SU-DHL-6 (cell line): Measurements from ENCODE around the gene PRR35.

Experiments used
- H2AFZ ChIP-seq: fragments of 200-600 bp; sonication (generic); 2 replicates; pipeline ENCODE4 v1.6.1; 2014; ENCODE audit warnings: low read depth, mild to moderate bottlenecking, moderate library complexity, mixed read lengths, antibody characterized with exemption, low read length; ENCODE audit not compliant: severe bottlenecking
- H3F3A ChIP-seq: fragments of 200-600 bp; shearing (Covaris generic); 2 replicates; pipeline ENCODE4 v1.6.0; 2016; ENCODE audit warnings: antibody characterized with exemption, mild to moderate bottlenecking; ENCODE audit not compliant: insufficient read depth
- H3K27ac ChIP-seq: fragments of 200-600 bp; sonication (generic); 2 replicates; pipeline ENCODE4 v1.5.1; 2016; ENCODE audit warnings: low read depth, mild to moderate bottlenecking, low read length, moderate library complexity, mixed read lengths
- H3K27me3 ChIP-seq: fragments of 200-600 bp; sonication (generic), shearing (Covaris generic); 2 replicates; pipeline ENCODE4 v1.6.0; 2014; ENCODE audit warnings: mild to moderate bottlenecking, low read length
- H3K36me3 ChIP-seq: fragments of 200-600 bp; sonication (generic); 2 replicates; pipeline ENCODE4 v1.6.1; 2014; ENCODE audit warnings: mild to moderate bottlenecking, low read length, mixed read lengths
- H3K4me2 ChIP-seq: fragments of 300-600, 200-600 bp; shearing (Covaris generic), sonication (generic); 2 replicates; pipeline ENCODE4 v1.6.0; 2014; ENCODE audit warnings: low read length, low read depth, mild to moderate bottlenecking; ENCODE audit not compliant: poor library complexity, severe bottlenecking
- H3K4me3 ChIP-seq: fragments of 200-600 bp; sonication (generic); 2 replicates; pipeline ENCODE4 v1.5.1; 2014; ENCODE audit warnings: antibody characterized with exemption, low read length, mild to moderate bottlenecking, mixed read lengths; ENCODE audit not compliant: insufficient read depth, poor library complexity, severe bottlenecking
- H3K79me2 ChIP-seq: fragments of 200-600 bp; sonication (generic); 2 replicates; pipeline ENCODE4 v1.6.1; 2014; ENCODE audit warnings: mild to moderate bottlenecking, low read length, moderate library complexity; ENCODE audit not compliant: insufficient read depth
- H3K9ac ChIP-seq: fragments of 200-600 bp; sonication (generic); 2 replicates; pipeline ENCODE4 v1.7.0; 2014; ENCODE audit warnings: mild to moderate bottlenecking, low read length
- H3K9me2 ChIP-seq: fragments of 200-600 bp; sonication (generic); replicated peaks from 2 replicates; pipeline ENCODE4 v1.6.1; 2014; ENCODE audit warnings: low read length; ENCODE audit not compliant: insufficient read depth
- H3K9me3 ChIP-seq: fragments of 200-600 bp; sonication (generic); 2 replicates; pipeline ENCODE4 v1.6.1; 2014; ENCODE audit warnings: low read length, mixed read lengths; ENCODE audit not compliant: insufficient read depth
- H4K20me1 ChIP-seq: fragments of 200-600 bp; sonication (generic); 2 replicates; pipeline ENCODE4 v1.6.1; 2014; ENCODE audit warnings: low read depth, mild to moderate bottlenecking, antibody characterized with exemption, low read length, moderate library complexity, mixed read lengths
- EZH2phosphoT487 ChIP-seq: fragments of 200-600 bp; sonication (generic), shearing (Covaris generic); conservative IDR thresholded peaks from 2 replicates; pipeline ENCODE4 v1.6.1; 2018; ENCODE audit warnings: mild to moderate bottlenecking, antibody characterized with exemption, low read length, moderate library complexity, mixed read lengths
- TF ChIP-seq, protein P1 (sequence below): fragments of 200-600 bp; sonication (generic); IDR thresholded peaks from one replicate; pipeline ENCODE4 v1.5.1; 2017; ENCODE audit warnings: antibody characterized with exemption, mild to moderate bottlenecking, low read length, moderate library complexity; ENCODE audit not compliant: insufficient read depth, poor library complexity, severe bottlenecking

PRR35 gene

DNA sequence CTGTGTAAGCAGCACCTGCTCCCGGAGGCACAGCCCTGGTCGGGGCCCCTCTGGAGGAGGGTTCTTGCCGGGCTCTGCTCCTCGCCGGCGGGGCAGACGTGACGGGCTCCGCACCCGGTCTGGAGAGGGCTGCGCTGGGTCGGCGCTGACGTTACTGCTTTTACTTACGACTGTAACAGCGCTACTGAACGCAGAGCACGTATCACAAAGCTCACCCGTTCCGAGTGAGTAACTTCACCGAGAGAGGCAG lies 28.4 kb downstream of the PRR35 start:
- Histone ChIP-seq H3K36me3 (no peaks in the 10 kb centered on the region), H3K4me3 (peak overlapping the region; percentile 65), H3K4me2 (peak overlapping the region; percentile 69), H2AFZ (no peak overlapping the region), H3K27ac (peak overlapping the region; percentile 95), H3K9me3 (no peaks in the 10 kb centered on the region), H3K79me2 (0 out of 2 replicates have a peak, but pooled peaks cover 8% of the 10 kb centered on the region), H3K27me3 (no peaks in the 10 kb centered on the region), H3F3A (no peaks in the 10 kb centered on the region; the same call in 1 of the 2 replicates), H4K20me1 (no peaks in the 10 kb centered on the region), H3K9ac (peak overlapping the region; percentile 90), H3K9me2 (no peaks in the 10 kb centered on the region)
- TF ChIP-seq, protein P1, sequence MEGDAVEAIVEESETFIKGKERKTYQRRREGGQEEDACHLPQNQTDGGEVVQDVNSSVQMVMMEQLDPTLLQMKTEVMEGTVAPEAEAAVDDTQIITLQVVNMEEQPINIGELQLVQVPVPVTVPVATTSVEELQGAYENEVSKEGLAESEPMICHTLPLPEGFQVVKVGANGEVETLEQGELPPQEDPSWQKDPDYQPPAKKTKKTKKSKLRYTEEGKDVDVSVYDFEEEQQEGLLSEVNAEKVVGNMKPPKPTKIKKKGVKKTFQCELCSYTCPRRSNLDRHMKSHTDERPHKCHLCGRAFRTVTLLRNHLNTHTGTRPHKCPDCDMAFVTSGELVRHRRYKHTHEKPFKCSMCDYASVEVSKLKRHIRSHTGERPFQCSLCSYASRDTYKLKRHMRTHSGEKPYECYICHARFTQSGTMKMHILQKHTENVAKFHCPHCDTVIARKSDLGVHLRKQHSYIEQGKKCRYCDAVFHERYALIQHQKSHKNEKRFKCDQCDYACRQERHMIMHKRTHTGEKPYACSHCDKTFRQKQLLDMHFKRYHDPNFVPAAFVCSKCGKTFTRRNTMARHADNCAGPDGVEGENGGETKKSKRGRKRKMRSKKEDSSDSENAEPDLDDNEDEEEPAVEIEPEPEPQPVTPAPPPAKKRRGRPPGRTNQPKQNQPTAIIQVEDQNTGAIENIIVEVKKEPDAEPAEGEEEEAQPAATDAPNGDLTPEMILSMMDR: no peak
- no peak for TF ChIP-seq EZH2phosphoT487

DNA sequence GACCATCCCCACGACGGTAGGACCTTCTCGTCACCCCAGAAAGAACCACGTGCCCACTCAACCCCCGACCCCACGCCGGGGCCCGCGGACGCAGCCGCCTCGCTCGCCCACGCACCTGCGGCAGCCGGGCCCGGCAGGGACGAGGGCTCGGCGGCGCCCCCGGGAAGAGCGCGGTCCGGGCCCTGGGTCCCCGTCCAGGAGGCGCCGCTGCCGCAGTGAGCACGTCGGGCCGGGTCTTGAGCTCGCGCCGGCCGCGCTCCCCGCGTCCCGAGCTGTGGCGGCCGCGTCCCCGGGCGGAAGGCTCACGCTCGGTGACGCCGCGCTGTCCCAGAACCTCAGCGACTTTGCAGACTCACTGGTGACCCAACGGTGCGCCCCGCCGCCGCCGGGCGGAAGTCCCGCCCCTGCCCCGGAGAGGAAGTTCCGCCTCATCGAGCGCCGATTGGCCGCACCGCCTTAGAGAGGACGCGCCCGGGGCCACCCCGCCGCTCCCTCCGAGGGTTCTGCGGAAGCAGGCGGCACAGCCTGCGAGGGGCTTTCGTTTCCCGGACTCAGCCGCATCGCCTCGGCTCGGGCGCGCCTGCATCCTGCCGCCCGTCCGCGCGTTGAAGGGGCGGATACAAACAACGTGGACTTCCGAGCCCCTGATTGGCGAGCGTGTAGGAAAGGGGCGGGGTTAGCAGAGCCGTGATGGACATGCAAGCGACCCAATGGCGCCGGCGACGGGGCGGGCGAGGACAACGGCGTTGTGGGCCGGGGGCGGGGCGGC lies 28.9 kb downstream of the PRR35 start:
- peak overlapping the region; percentile 69 for H3K4me2 ChIP-seq
- TF ChIP-seq, protein P1: no peak
- TF ChIP-seq EZH2phosphoT487: no peak
- H3K36me3 ChIP-seq: no peaks in the 10 kb centered on the region
- H4K20me1 ChIP-seq: no peaks in the 10 kb centered on the region
- peaks cover 13% of the 10 kb centered on the region; the same call in 1 of the 2 replicates for H3K79me2 ChIP-seq
- H3K27ac ChIP-seq: peak overlapping the region; percentile 95
- H3K4me3 ChIP-seq: peak overlapping the region; percentile 65
- H3K9me2 ChIP-seq: no peaks in the 10 kb centered on the region
- H3K27me3 ChIP-seq: no peaks in the 10 kb centered on the region
- peak overlapping the region; percentile 91 for H2AFZ ChIP-seq
- H3F3A ChIP-seq: no peaks in the 10 kb centered on the region; the same call in 1 of the 2 replicates
- H3K9me3 ChIP-seq: no peaks in the 10 kb centered on the region
- H3K9ac ChIP-seq: peak overlapping the region; percentile 90

DNA sequence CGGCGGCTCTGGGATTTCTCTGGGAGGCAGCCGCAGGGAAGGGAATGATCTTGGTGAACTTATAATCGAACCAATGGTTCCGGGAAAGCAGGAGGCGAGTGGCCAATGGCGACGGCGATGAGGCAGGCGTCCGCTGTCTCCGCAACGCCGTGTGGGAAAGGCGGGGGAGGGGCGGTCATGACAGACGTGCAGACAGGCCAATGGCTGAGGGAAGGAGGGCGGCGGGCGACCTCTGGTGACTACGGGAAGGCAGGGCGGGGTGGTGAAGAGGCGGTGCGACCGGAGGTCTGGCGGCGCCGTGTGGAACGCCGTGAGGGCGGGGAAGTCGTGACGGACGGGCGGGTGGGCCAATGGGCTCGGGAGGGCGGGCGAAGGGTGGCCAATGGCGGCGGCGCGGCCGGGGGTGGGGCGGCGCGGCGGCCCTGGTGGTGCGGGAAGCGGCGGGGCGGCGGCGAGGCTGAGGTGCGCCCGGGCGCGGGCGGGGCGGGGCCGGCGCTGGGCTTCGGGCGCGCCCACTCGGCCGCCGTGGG lies 29.5 kb downstream of the PRR35 start, which contains the start of gene RAB40C:
RAB40C (plus strand) TSS at position 409 of the 530 bp plus-strand sequence. CDS start 226 bp downstream, outside the sequence.
- Histone ChIP-seq H4K20me1 (no peaks in the 10 kb centered on the region), H3K27ac (peak within 1 kb of the TSS; percentile 95), H3K9me3 (no peaks in the 10 kb centered on the region), H3K79me2 (peaks cover 13% of the 10 kb centered on the region; the same call in 1 of the 2 replicates), H3F3A (no peaks in the 10 kb centered on the region; the same call in 1 of the 2 replicates), H3K4me3 (peak within 1 kb of the TSS; percentile 66), H3K27me3 (no peaks in the 10 kb centered on the region), H3K36me3 (no peaks in the 10 kb centered on the region), H3K4me2 (peak within 1 kb of the TSS; percentile 69), H3K9ac (peak within 1 kb of the TSS; percentile 90), H2AFZ (peak within 1 kb of the TSS; percentile 91), H3K9me2 (no peaks in the 10 kb centered on the region)
- TF ChIP-seq, protein P1: no peak
- no peak for TF ChIP-seq EZH2phosphoT487
